ENCODE measurements around the gene KIRREL3.

- TF ChIP-seq POLR2AphosphoS5 (IDR thresholded peaks at IDR 0.05; ENCODE audit: low read depth, low read length) (no peak), SIN3A (IDR thresholded peaks at IDR 0.05; ENCODE audit: borderline replicate concordance, low read depth, low read length) (no peak), MAX (IDR thresholded peaks at IDR 0.05; ENCODE audit: low read depth) (no peak), EZH2phosphoT487 (IDR thresholded peaks at IDR 0.05; ENCODE audit: borderline replicate concordance, low read depth) (no peak)
- TF ChIP-seq, protein P1, sequence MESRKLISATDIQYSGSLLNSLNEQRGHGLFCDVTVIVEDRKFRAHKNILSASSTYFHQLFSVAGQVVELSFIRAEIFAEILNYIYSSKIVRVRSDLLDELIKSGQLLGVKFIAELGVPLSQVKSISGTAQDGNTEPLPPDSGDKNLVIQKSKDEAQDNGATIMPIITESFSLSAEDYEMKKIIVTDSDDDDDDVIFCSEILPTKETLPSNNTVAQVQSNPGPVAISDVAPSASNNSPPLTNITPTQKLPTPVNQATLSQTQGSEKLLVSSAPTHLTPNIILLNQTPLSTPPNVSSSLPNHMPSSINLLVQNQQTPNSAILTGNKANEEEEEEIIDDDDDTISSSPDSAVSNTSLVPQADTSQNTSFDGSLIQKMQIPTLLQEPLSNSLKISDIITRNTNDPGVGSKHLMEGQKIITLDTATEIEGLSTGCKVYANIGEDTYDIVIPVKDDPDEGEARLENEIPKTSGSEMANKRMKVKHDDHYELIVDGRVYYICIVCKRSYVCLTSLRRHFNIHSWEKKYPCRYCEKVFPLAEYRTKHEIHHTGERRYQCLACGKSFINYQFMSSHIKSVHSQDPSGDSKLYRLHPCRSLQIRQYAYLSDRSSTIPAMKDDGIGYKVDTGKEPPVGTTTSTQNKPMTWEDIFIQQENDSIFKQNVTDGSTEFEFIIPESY (IDR thresholded peaks at IDR 0.05; ENCODE audit: borderline replicate concordance, low read depth), result no peak
- TF ChIP-seq, protein P2, sequence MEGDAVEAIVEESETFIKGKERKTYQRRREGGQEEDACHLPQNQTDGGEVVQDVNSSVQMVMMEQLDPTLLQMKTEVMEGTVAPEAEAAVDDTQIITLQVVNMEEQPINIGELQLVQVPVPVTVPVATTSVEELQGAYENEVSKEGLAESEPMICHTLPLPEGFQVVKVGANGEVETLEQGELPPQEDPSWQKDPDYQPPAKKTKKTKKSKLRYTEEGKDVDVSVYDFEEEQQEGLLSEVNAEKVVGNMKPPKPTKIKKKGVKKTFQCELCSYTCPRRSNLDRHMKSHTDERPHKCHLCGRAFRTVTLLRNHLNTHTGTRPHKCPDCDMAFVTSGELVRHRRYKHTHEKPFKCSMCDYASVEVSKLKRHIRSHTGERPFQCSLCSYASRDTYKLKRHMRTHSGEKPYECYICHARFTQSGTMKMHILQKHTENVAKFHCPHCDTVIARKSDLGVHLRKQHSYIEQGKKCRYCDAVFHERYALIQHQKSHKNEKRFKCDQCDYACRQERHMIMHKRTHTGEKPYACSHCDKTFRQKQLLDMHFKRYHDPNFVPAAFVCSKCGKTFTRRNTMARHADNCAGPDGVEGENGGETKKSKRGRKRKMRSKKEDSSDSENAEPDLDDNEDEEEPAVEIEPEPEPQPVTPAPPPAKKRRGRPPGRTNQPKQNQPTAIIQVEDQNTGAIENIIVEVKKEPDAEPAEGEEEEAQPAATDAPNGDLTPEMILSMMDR (IDR thresholded peaks at IDR 0.05), result no peak
- TF ChIP-seq, protein P3, sequence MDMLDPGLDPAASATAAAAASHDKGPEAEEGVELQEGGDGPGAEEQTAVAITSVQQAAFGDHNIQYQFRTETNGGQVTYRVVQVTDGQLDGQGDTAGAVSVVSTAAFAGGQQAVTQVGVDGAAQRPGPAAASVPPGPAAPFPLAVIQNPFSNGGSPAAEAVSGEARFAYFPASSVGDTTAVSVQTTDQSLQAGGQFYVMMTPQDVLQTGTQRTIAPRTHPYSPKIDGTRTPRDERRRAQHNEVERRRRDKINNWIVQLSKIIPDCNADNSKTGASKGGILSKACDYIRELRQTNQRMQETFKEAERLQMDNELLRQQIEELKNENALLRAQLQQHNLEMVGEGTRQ (IDR thresholded peaks at IDR 0.05; ENCODE audit: borderline replicate concordance, low read depth, low read length), result no peak
Measured at GRCh38 chr11:126462422-126462821, 538.1 kb downstream of the KIRREL3 start.

Measured in SK-N-SH (cell line).